Fibroblast of lung (primary cell): ENCODE results near the gene SPINT2. TPM values are rescaled to one million over a fixed set of nuclear protein-coding genes. Genes with fewer than 3 reads are reported as not detected.

ENCODE experiments used
- DNase-seq, 2 donors: peaks; one replicate each; pipeline versions ENCODE4 v3.0.0 to v3.0.0-alpha.2; 2010; ENCODE audit warnings: low read depth in 2 of 2
- H2AFZ ChIP-seq: 2 replicates; pipeline ENCODE4 v1.5.1; 2012; ENCODE audit warnings: low read length, control low read depth, inconsistent platforms
- H3K27ac ChIP-seq: 2 replicates; pipeline ENCODE4 v1.5.1; 2011; ENCODE audit warnings: low read length, control low read depth; ENCODE audit not compliant: insufficient read depth
- H3K27me3 ChIP-seq: 2 replicates; pipeline ENCODE4 v1.5.1; 2011; ENCODE audit warnings: mild to moderate bottlenecking, low read length; ENCODE audit not compliant: control insufficient read depth, insufficient read depth
- H3K36me3 ChIP-seq: 2 replicates; pipeline ENCODE4 v1.5.1; 2011; ENCODE audit warnings: low read length; ENCODE audit not compliant: control insufficient read depth, insufficient read depth
- H3K4me1 ChIP-seq: 2 replicates; pipeline ENCODE4 v1.5.1; 2011; ENCODE audit warnings: low read length; ENCODE audit not compliant: control insufficient read depth, insufficient read depth; ENCODE audit errors: extremely low read depth
- H3K4me2 ChIP-seq: 2 replicates; pipeline ENCODE4 v1.5.1; 2011; ENCODE audit warnings: low read length, control low read depth; ENCODE audit not compliant: insufficient read depth; ENCODE audit errors: extremely low read depth
- H3K4me3 ChIP-seq, 4 experiments: fragments of 200-600 bp in 1 of 4; sonication (generic) in 1 of 4; replicated peaks in 1 of 4; 2 replicates each; pipeline ENCODE4 v1.5.1; 2011 to 2016; ENCODE audit warnings: low read length in 4 of 4, low read depth in 3 of 4, mild to moderate bottlenecking in 3 of 4, control low read depth in 2 of 4, inconsistent platforms in 1 of 4, mixed read lengths in 1 of 4; ENCODE audit not compliant: insufficient read depth in 1 of 4; ENCODE audit errors: control extremely low read depth in 1 of 4
- H3K79me2 ChIP-seq: 2 replicates; pipeline ENCODE4 v1.5.1; 2012; ENCODE audit warnings: mild to moderate bottlenecking, low read length, inconsistent platforms; ENCODE audit not compliant: control insufficient read depth, insufficient read depth
- H3K9ac ChIP-seq: 2 replicates; pipeline ENCODE4 v1.5.1; 2011; ENCODE audit warnings: mild to moderate bottlenecking, low read length, control low read depth; ENCODE audit not compliant: insufficient read depth
- H3K9me3 ChIP-seq: 2 replicates; pipeline ENCODE4 v1.5.1; 2012; ENCODE audit warnings: low read depth, low read length; ENCODE audit not compliant: control insufficient read depth, insufficient read depth
- H4K20me1 ChIP-seq: 2 replicates; pipeline ENCODE4 v1.5.1; 2011; ENCODE audit warnings: low read length; ENCODE audit not compliant: control insufficient read depth, insufficient read depth; ENCODE audit errors: extremely low read depth
- CTCF ChIP-seq, 2 donors: IDR thresholded peaks in 1 of 2; conservative IDR thresholded peaks in 1 of 2; 1 replicate in 1 of 2; 2 replicates in 1 of 2; pipeline ENCODE4 v1.5.1; 2011 to 2012; ENCODE audit warnings: low read length in 2 of 2, control low read depth in 1 of 2, inconsistent platforms in 1 of 2, low read depth in 1 of 2, mild to moderate bottlenecking in 1 of 2
- EZH2 ChIP-seq: IDR thresholded peaks from 2 replicates; pipeline ENCODE4 v1.5.1; 2012; ENCODE audit warnings: low read length, control low read depth, mild to moderate bottlenecking; ENCODE audit errors: missing control alignments
- polyA plus RNA-seq, 2 donors: library from polyadenylated mRNA; depleted of rRNA in 1 of 2; stranded (reverse) in 1 of 2; unstranded in 1 of 2; fragments of >200 nt; gene quantifications; 2 replicates each; pipeline ENCODE4 v1.2.1, GENCODE V29; 2011 to 2012; ENCODE audit warnings: missing spikeins in 1 of 2
- total RNA-seq: library from RNA; depleted of rRNA; stranded (reverse); fragments of >200 nt; gene quantifications from 2 replicates; pipeline ENCODE4 v1.2.1, GENCODE V29; 2014

Gene SPINT2
- total and polyA plus RNA-seq, 2 donors (not counting 1 experiment from before 2014, with no cell fraction given), result 4.5 to 4.6 TPM

DNA sequence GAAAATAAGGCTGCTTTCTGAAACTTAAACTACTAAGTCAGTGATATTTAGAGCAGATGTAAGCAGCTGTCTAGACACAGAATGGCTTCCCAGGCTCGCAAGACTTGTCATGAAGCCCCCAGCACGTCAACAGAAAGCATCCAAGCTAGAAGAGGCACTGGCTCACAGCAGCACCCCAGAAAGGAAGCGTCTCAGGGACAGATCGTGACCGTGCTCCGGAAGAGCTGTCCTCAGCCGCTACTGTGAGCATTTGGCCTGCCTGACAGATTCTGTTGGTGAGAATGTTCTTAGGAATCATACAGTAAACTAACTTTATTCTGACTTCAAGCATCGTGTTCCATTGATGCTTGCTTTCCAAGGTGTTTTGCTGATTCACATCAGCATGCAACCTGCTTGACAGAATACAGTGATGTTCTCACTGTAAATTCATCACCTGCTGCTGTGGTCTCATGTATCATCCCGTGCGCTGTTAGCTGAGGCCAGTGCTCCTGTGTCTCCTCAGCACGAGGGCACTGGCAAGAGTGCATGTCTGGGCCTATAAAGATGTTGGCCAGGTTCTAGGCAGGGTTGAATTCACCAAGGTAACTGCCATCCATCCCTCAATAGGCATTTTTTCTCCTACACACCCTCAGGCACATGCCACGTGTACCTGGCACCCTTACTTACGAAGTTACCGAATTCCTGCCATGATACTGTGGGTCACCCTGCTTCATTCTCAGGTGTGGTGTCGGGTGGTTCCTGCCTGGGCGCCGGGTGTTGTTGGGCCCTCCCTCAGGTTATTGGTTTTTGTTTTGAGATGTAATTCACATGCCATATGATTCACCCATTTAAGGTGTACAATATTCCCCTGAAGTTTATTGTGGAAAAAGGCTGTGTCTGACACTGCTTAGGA lies 15.9 kb downstream of the SPINT2 start:
- H3K4me1 ChIP-seq, result peaks cover 16% of the 10 kb centered on the region
- no peaks in the 10 kb centered on the region for H3K9me3 ChIP-seq
- H3K4me3 ChIP-seq, result no peak overlapping the region
- no peaks in the 10 kb centered on the region for H3K36me3 ChIP-seq
- H3K27ac ChIP-seq, result peak overlapping the region; percentile 1
- no peak overlapping the region for H3K9ac ChIP-seq
- no peak for DNase-seq
- no peaks in the 10 kb centered on the region for H3K27me3 ChIP-seq
- peak overlapping the region; percentile 33 for H2AFZ ChIP-seq
- no peaks in the 10 kb centered on the region for H3K79me2 ChIP-seq
- no peak overlapping the region for H3K4me2 ChIP-seq
- no peaks in the 10 kb centered on the region for H4K20me1 ChIP-seq
- TF ChIP-seq EZH2, result no peak
- no peak for TF ChIP-seq CTCF (conservative IDR thresholded peaks at IDR 0.05 in 1 of 2, IDR thresholded peaks at IDR 0.05 in 1 of 2; ENCODE audit: low read depth in 1 of 2, low read length in 2 of 2)

DNA sequence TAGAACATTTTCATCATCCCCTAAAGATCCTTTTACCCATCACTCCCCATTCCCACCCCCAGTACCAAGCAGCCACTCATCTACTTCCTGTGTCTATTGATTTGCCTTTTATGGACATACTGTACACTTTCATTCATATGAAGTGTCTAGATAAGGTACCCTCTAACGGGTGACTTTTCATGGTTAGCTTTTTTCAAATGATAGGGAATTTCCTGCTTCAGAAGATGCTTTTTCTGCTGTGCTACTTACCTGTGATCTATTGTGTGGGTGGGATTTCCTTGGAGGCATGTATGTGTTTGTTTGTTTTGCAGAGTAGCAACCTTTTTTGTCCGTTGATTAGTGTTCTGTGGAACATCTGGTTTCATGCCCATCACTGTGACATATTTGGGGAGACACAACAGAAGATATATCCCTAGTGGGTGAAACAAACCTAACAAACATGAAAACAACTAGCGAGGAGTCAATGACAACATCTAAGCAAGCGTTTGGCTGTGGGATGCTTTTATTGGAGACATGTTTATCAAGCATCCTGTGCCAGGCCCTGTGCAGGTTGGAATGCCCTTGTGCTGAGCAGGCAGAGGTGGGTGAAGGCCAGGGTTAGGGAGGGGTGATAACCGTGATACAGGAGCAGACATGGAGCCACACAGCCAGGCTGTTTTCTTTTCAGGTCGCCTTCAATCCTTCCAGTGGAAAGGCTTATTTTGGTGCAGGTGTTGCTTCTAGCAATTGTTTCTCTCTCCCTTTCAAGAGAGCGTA lies 17.6 kb downstream of the SPINT2 start:
- no peak for DNase-seq
- peaks cover 16% of the 10 kb centered on the region for H3K4me1 ChIP-seq
- no peak overlapping the region for H3K4me3 ChIP-seq
- no peaks in the 10 kb centered on the region for H3K36me3 ChIP-seq
- no peak overlapping the region for H3K4me2 ChIP-seq
- no peaks in the 10 kb centered on the region for H4K20me1 ChIP-seq
- TF ChIP-seq EZH2, result no peak
- no peak overlapping the region for H2AFZ ChIP-seq
- H3K9ac ChIP-seq, result no peak overlapping the region
- no peaks in the 10 kb centered on the region for H3K79me2 ChIP-seq
- no peak overlapping the region for H3K27ac ChIP-seq
- H3K9me3 ChIP-seq, result no peaks in the 10 kb centered on the region
- H3K27me3 ChIP-seq, result no peaks in the 10 kb centered on the region

DNA sequence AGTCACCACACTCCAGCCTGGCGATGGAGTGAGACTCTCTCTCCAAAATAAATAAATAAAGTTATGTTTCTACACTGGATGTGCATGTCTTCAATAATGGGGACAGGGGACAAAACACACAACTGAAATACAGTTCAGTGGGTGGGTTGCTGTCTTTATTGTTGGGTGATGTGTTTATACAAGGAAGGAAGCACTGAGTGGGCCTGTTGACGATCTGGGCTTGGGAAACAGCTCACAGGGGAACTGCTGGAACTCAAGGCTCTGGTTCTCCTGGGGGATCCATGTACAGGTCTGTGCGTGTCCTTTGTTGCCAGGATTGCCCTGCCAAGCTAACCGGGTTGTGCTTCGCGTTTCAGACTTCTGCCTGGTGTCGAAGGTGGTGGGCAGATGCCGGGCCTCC lies 18.9 kb downstream of the SPINT2 start:
- H4K20me1 ChIP-seq, result no peaks in the 10 kb centered on the region
- H3K4me3 ChIP-seq, result no peak overlapping the region
- no peaks in the 10 kb centered on the region for H3K27me3 ChIP-seq
- no peak for DNase-seq
- peaks cover 6% of the 10 kb centered on the region for H3K4me1 ChIP-seq
- H3K36me3 ChIP-seq, result no peaks in the 10 kb centered on the region
- no peaks in the 10 kb centered on the region for H3K79me2 ChIP-seq
- no peak overlapping the region for H3K27ac ChIP-seq
- no peaks in the 10 kb centered on the region for H3K9me3 ChIP-seq
- no peak overlapping the region for H2AFZ ChIP-seq
- TF ChIP-seq CTCF (conservative IDR thresholded peaks at IDR 0.05 in 1 of 2, IDR thresholded peaks at IDR 0.05 in 1 of 2; ENCODE audit: low read depth in 1 of 2, low read length in 2 of 2), result no peak
- TF ChIP-seq EZH2, result no peak
- no peak overlapping the region for H3K9ac ChIP-seq
- H3K4me2 ChIP-seq, result no peak overlapping the region
